ENCODE results near the gene NFKBIB.

- TF ChIP-seq POLR2AphosphoS5 (IDR thresholded peaks at IDR 0.05; ENCODE audit: low read depth, low read length) = no peak; the same call in 1 of the 2 replicates
- no peak for TF ChIP-seq SIN3A (IDR thresholded peaks at IDR 0.05; ENCODE audit: borderline replicate concordance, insufficient read depth, low read length)
- TF ChIP-seq REST (IDR thresholded peaks at IDR 0.05; ENCODE audit: insufficient read depth in 1 of 2, low read depth in 2 of 2, low read length in 2 of 2) = no peak
- TF ChIP-seq TAF1 (IDR thresholded peaks at IDR 0.05; ENCODE audit: borderline replicate concordance, insufficient read depth, low read length) = no peak
Observed at GRCh38 chr19:38932425-38933179, 32.8 kb downstream of the NFKBIB start.
